GM18519 (cell line): ENCODE results near the gene PAMR1.

ENCODE experiments used
- ATAC-seq: cut with Tn5 transposase; IDR thresholded peaks from one replicate; pipeline ENCODE4 v1.9.1; 2021; ENCODE audit warnings: mild to moderate bottlenecking, moderate library complexity; ENCODE audit not compliant: unreplicated experiment, low FRiP score

PAMR1 gene

DNA sequence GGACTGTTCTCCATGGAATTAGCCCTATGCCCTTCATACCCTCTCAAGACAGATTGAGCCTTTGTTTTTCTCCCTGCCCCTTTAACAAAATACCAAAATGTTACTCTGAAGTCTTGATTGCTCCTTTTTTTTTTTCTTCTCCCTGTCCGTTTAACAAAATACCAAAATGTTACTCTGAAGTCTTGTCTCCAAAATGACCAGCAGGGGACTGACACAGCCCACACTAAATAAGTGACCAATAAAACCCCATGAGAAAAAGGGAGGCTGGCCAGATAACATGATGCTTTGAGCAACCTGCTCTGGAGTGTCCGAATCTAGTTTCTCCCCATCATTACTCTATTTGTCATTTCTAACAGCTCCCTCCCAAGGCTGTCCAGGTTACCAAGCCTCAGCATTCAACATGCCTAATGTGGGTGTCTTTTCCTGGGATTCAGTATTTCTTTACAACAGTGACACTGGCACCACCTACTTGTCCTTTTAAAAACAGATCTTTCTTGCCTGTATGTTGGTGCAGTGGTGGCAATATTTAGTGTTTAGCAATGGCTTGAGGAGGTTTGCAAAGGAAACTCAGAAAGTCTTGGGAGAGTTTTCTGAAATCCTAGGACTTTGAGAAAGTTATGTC, 63.4 kb downstream of the PAMR1 start:
- ATAC-seq: no peak

DNA sequence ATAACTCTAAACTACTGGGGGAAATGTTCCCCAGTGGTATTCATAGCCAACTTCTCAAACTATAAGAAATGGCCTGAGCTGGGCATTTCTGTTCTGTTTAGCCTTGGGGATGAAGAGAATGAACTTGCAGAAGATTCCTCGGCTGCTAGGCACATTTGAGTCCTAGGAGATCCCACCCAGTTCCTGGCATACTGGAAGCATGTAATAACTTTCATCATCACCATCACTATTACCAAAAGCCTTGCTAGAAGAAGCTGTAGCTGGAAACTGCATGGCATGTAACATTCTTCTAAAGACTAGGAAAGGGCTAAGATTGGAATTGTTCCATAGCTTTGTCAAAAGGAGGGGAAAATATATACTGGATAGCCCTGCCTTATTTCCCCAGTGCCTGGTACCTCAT, 65.9 kb downstream of the PAMR1 start:
- no peak for ATAC-seq

- ATAC-seq: no peak
Measured at GRCh38 chr11:35458846-35459245, 66.6 kb downstream of the PAMR1 start.

- no peak for ATAC-seq
Measured at GRCh38 chr11:35454362-35454761, 71.1 kb downstream of the PAMR1 start.

DNA sequence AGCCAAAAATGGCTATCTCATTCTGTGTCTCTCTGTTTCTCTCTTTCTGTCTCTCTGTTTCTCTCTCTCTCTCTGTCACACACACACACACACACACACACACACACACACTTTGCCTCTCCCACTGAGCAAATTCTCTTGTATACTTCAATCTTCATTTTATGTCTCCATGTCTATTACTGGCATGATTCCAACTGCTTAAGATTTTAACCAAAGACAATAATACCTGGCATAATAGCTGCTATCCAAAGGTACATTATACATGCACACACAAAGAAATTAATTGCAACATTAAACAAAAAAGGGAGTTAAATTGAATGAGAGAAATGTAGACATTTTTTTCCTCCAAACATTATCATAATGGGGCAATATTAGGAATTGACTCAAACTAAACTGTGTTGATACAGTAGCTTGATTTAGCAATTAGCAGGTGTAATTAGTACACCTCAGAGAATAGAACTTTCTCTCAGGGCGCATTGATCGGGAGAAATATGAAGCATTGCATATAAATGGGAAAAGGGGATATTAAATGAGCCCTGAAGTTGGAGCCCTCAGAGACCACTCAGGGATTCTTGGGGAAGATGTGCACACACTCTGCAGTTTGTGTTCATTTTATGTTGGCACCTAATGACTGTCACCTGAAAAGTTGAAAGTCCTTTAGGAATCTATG, 88.7 kb downstream of the PAMR1 start:
- ATAC-seq: no peak

- ATAC-seq: no peak
Measured at GRCh38 chr11:35433588-35433987, 91.8 kb downstream of the PAMR1 start.

GRCh38 chr11:35432464-35432863, 93.0 kb downstream of the PAMR1 start:
- no peak for ATAC-seq

DNA sequence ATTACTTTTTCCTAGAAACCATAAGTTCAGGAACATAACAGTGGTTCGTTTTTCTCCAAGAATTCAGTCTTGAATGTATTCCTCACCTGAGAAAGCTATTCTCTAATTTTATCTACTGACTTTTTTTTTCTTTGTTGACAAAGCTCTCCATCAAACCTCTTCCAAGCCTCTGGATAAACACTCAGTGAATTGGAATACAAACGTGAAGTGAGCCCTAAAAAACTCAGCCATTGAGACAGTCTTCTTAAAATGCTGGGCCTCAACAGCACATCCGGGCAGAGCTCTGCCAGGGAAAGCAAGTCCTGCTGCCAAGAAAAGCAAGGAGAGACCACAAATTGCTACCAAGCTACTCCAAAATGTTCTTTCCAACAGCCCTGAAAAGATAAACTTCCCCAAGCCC, 98.3 kb downstream of the PAMR1 start:
- ATAC-seq: no peak

DNA sequence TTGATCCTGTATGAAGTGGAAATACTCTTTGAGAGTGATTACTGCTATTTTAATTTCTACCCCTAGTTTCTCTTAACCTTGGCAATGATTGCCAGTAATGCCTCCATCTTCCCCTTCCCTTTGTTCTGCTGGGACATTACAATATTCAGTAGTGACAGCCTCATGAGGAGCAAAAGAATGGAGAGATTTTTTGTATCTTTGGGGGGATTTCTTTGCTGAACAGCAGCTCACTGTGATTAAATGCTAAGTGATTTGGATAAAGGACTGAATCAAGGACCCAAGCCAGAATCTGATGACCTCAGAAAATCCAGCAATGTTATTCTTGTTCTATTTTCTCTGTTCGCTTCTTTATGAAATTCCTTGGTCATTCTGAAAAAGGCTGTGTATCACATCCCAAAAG, 99.1 kb downstream of the PAMR1 start:
- ATAC-seq: no peak

DNA sequence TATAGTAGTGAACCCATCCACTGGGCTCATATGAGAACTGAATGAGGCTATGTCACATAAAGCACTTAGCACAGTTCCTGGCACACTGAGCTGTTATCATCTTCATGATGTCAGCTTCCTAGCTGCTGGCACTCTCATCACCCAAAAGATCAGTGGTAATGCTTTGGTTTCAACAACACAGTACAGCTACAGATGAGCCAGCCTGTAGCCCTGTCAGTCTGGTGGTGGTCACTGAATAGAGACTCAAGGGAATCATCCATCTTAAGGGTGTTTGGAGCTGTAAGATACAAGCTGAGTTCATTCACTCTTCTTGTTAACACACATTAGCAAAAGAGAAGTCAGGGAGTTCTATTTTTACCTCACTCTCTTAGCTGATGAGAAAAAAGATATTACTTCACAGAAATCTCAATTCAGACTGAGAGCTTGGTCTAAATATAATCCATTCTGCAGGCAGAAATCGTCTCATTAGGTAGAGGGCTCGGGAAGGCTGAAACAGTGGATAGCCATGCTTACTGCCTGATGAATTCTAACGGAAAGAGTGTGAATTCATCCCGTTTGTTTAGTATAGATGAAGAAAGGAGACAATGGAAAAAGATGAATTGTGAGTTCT, 99.7 kb downstream of the PAMR1 start:
- ATAC-seq: no peak

GRCh38 chr11:35424157-35424940, 101.1 kb downstream of the PAMR1 start:
- no peak for ATAC-seq

- ATAC-seq: no peak
Measured at GRCh38 chr11:35420371-35420770, 105.0 kb downstream of the PAMR1 start.

DNA sequence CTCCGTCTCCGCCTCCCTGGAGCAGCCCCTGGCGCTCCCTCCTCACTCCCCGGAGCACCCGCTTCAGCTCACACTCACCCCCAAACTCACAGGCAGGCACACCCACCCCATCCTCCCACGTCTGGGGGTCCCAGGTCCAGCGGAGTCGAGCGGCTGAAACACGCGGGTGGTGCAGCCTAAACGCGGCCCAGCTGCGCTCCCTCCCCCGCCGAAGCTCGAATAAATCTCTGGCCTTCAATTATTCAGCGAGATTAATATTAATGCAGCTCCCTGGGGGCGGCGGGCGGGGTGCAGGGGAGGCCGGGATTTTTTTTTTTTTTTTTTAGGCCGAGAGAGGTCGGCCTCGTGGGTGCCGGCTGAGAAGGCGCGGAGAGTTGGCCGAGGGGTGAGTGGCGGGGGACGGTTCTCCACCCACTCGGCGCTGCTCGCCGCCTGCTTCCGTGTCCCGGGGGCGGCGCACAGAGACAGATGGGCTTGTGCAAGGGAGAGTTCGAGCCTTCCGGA, 105.5 kb downstream of the PAMR1 start:
- ATAC-seq: no peak

- no peak for ATAC-seq
Measured at GRCh38 chr11:35419184-35419829, 106.1 kb downstream of the PAMR1 start, which contains the start of gene SLC1A2. SLC1A2 (minus strand) TSS chr11:35419558; CDS start chr11:35418966, 592 bp downstream.

DNA sequence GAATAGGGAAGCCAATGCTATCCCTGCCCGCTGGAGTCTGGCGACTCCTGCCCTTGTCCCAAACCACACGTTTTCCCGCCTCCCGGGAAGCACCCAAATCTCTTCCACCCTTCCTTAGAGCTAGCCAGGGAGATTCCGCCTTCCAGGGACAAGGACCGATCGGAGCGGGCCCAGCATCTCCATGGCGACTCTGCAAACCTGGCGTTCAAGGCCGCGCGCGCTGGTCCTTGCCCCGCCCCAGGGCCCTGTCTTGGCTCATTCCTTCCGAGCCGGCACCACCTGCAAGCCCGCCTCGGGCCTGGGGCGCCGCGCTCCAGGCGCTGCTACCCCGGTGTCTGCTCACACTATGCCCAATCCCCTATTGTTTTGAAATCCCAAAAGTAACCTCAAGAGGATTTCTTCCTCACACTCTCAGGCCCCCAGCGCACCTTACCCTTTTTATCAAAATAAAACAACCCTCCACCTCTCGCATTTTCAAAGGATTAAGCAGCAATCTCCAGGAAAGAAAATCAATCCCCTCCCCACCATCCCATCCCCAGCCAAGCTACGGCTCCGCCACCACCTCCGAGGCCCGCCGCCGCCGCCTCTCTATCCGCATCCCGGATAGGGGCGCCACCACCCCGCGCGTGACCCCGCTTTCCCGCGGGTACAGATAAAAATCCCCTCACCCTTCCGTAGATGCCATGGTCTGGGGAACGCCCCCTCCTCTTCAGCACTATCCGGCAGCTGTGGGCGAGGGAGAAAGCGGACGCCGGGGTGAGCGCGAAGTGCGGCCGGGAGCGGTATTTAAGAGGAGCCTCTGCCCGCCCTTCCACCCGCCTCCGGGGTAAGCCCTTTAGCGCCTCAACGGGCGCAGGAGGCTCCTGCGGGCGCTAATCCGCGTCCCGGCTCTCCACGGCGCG, 106.9 kb downstream of the PAMR1 start:
- no peak for ATAC-seq

DNA sequence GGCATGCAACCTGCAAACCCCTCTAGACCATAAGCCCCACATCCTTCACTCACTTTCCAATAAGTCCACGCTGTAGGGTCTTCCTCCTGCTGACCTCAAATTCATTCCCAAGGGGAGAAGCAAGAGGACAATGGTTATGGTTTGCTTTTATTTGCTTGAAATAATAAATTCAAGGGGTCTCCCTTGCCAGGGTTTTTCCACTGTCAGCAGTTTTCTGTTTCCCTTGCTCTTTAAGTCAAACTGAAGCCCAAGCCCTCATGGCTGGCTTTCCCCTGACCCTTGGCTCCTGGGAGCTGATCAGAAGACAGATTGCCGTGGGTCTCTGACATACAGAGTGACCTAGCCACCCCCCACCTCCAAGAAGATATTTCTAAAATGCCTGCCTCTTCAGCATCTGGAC, 109.9 kb downstream of the PAMR1 start:
- no peak for ATAC-seq

DNA sequence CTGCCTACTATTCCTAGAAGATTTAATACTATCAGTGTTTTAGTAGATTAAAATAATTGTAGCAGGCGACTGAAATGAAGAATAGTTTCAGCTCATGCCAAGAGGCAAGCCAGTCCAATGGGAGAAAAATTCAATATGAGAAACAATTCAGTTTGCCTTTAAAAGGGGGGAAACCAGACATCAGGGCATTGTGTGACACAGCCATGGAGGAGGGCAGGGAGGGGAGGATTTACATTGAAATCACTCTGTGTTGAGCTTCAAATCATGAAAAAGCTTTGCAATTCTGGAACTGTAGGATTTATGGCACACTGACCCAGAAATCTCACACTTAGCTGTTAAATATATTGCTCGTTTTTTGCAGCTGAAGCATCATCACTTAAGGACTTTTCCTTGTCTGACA, 110.6 kb downstream of the PAMR1 start:
- ATAC-seq: no peak

GRCh38 chr11:35414311-35414710, 111.1 kb downstream of the PAMR1 start:
- no peak for ATAC-seq

DNA sequence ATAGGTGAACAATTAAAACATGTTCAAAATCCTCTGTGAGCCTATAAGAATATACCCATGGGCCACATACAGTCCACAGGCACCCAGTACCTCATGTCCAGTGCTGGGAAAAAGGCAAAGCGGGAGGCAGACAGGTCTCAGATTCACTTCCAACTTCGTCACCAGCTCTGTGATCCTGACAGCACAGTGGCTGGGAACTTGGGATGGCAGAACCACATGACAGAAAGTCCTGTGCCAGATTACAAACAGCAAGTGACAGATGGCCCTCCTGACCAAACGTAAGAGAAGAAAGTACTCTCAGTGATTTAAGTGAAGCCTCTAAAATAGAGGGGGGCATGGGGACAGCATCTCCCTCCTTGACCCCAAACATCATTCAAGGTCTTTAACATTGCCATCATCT, 111.8 kb downstream of the PAMR1 start:
- no peak for ATAC-seq

DNA sequence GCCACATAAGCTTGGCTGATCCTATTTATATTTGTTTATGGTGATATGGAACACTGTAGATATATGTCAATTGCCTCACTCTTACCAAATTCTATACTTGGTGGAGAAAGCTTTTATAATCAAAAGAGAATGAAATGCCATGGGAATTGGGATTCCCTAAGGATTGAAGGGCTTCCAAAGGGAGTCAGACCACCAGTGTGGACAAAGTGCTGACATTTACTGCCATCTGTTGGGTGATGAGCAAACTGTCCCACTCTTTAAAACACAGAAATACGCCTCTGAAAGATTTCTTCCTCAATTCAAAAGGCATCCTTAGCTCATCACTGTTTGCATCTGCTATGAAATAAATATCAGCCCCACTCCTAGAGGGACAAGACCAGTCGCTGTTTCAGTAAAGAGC, 113.1 kb downstream of the PAMR1 start:
- ATAC-seq: no peak
